Fibroblast of pulmonary artery (primary cell): Measurements from ENCODE around the gene LTA4H.

Experiments used
- DNase-seq: peaks from one replicate; pipeline ENCODE4 v3.0.0-alpha.2; 2010; ENCODE audit warnings: low read depth
- H3K4me3 ChIP-seq: replicated peaks from 2 replicates; pipeline ENCODE4 v1.5.1; 2011; ENCODE audit warnings: low read depth, mild to moderate bottlenecking, control low read depth, low read length, moderate library complexity
- CTCF ChIP-seq: IDR thresholded peaks from 2 replicates; pipeline ENCODE4 v1.5.1; 2011; ENCODE audit warnings: mild to moderate bottlenecking, control low read depth, low read length, inconsistent platforms; ENCODE audit errors: missing control alignments

LTA4H gene

DNA sequence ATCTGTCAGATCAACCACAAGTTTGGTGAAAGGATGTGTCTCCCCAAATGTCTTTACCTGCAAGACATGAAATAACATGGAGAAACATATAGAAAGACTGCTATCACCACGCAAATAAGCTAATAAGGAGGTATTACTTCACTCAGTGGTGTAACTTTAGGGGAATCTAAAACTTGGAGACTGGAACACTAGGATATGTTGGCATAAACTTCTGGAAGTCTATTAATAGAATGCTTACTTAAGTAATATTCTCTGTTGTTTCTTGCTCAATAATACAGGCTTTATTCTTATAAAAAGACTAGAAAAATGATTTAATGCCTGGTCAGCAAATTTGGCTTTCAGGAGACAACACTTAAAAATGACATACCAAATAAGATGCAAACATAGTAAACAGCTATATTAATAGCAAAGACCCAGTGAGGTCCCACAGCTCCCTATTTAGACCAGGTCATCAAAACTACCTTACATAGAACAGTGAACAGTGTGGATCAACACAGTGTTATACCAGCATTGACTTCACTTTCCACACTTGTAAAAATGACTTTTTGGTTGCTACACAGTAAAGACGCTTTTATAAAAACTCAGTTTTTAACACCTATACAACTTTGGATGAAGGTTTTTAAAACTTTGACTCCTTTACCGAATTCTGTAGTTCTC lies 20.3 kb downstream of the LTA4H start:
- peak; percentile 33 for DNase-seq
- TF ChIP-seq CTCF, result no peak
- no peak overlapping the region for H3K4me3 ChIP-seq

DNA sequence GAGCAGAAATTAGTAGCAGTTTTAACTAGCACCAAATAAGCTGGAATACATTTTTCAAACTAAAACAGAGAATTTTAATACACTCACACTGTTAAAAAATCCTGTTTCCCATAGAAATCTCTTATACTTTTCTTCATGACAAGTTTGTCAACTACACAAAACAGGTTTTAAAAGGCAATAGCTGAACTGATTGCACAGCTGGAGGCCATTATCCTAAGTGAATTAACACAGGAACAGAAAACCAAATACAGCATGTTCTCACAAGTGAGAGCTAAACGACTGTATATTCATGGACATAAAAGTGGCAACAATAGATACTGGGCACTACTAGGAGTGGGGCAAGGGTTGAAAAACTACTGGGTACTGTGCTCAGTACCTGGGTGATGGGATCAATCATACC lies 27.7 kb downstream of the LTA4H start:
- no peak for TF ChIP-seq CTCF
- H3K4me3 ChIP-seq, result no peak overlapping the region
- no peak for DNase-seq

DNA sequence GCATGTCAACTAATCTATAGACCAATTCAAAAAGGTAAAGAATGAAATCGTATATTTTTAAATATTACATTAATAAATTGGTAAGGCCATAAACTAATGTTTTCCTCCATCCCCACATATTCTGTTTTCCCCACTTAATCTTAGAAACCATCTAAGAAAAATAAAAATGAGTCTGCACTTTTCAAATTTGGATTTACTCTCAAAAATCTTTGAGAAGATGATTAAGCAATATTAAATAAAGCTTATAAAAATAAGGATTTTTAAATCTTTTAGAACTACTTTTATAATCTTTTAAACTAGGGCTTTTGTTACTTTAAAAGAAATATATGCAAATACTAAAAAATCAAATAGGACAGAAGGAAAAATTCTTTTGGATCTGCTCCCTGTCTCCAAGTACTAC lies 28.7 kb downstream of the LTA4H start:
- TF ChIP-seq CTCF, result no peak
- H3K4me3 ChIP-seq, result no peak overlapping the region
- DNase-seq, result no peak

DNA sequence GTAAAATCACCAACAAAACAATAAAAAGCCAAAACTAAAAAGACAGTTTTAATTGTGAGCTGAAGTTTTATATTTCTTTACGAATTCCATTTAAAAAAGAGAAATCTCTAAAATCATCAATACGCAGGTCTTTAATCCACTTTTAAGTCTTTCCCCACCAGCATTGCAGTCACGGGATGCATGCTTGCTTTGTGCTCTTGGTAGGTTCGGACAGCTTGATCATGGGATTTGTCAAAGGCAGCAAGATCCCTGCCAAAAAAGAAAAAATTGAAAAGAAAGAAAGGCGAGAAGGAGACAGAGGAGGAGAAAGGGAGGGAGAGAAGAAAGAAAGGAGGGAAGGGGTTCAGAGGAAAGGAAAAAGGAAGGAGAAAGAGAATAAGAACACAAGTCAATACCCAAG lies 34.5 kb downstream of the LTA4H start:
- H3K4me3 ChIP-seq, result no peak overlapping the region
- no peak for TF ChIP-seq CTCF
- DNase-seq, result no peak

DNA sequence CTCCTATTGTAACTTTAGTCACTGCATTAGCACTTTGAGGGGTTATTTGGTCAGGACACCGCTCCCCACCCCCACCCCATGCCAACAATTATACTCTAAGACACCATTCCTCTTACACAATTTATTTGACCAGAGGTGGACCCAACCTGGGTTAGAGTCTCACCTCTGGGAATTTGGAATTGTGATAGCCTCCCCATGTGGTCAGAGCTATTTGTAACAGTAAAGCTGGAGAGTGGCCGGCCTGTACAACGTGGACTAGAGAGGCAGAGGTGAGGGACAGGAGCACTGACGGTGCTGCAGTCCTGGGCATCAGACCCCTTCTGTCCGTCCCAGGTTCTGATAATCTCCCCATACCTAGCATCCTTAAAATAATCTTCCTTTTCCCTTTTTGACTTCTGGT lies 35.9 kb downstream of the LTA4H start:
- DNase-seq, result no peak
- no peak for TF ChIP-seq CTCF

DNA sequence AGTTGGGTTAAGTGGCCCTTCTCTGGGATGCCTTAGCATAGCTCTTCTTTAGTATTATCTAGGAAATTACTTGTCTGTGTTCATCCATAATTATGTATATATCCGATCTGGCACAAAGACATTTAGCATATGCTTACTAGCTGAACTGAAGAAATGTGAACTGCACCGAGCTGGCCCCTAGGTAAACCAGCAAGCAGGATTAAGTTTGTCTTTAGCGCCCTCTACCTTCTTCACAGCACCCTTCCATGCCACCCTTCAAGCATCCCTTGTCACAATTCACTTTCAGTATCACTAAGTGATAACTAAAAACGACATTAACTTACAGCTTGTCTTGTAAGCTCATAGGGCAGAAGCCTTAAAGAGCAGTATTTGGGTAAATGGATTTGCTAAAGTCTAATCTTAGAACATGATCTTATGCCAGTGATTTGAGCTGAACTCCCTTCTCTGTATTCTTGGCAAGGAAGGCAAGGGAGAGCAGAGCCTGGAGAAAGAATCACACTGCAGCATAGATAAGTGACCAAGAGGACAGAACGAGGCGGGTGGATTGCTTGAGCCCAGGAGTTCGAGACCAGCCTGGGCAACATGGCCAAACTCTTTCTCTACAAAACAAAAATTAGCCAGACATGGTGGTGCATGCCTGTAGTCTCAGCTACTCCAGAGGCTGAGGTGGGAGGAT lies 36.6 kb downstream of the LTA4H start:
- H3K4me3 ChIP-seq, result no peak overlapping the region
- peak; percentile 70 for DNase-seq
- peak; percentile 73 for TF ChIP-seq CTCF

More for the DNA sequence above, 35.9 kb downstream of the LTA4H start:
- H3K4me3 ChIP-seq, result no peak overlapping the region
